ENCODE measurements around the gene MAD1L1. TPM values are rescaled to one million over a fixed set of nuclear protein-coding genes. Genes with fewer than 3 reads are reported as not detected.

MAD1L1 gene
- total RNA-seq, 1 donor from 2014 or later = 59.6 TPM

- Histone ChIP-seq H3K4me3 (no peak overlapping the region), H3K27ac (no peak overlapping the region), H3K36me3 (peaks cover 5 to 11% of the 10 kb centered on the region in 2 donors), H3K4me1 (no peaks in the 10 kb centered on the region), H3K9me3 (no peaks in the 10 kb centered on the region), H3K27me3 (no peaks in the 10 kb centered on the region)
- TF ChIP-seq, protein P1, sequence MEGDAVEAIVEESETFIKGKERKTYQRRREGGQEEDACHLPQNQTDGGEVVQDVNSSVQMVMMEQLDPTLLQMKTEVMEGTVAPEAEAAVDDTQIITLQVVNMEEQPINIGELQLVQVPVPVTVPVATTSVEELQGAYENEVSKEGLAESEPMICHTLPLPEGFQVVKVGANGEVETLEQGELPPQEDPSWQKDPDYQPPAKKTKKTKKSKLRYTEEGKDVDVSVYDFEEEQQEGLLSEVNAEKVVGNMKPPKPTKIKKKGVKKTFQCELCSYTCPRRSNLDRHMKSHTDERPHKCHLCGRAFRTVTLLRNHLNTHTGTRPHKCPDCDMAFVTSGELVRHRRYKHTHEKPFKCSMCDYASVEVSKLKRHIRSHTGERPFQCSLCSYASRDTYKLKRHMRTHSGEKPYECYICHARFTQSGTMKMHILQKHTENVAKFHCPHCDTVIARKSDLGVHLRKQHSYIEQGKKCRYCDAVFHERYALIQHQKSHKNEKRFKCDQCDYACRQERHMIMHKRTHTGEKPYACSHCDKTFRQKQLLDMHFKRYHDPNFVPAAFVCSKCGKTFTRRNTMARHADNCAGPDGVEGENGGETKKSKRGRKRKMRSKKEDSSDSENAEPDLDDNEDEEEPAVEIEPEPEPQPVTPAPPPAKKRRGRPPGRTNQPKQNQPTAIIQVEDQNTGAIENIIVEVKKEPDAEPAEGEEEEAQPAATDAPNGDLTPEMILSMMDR (IDR thresholded peaks at IDR 0.05) = no peak
- no peak for DNase-seq (ENCODE audit: low spot score in 2 of 2)
- intact Hi-C loops (cut with DNase I) = no loop called here
Observed at GRCh38 chr7:1889556-1890181, 343.1 kb downstream of the MAD1L1 start.

DNA sequence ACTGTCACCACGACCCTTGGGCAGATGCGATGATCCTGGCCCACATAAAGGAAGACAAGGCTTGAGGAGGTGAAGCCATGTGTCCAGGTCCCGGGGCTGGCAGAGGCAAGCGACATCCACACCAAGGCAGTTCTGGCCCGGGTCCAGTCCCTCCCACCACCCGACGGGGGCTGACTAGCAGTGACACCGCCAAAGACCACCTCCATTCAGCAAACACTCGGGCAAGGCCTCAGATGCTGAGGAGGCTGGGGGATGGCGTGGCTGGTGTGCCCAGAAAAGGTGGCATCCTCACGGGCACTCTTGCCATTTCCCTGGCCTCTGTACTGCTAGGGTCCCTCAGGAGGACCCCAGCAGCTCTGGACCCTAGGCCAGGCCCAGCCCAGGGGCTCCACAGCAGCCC, 343.7 kb downstream of the MAD1L1 start:
- no peak for DNase-seq (ENCODE audit: low spot score in 2 of 2)
- TF ChIP-seq, protein P1 (IDR thresholded peaks at IDR 0.05) = no peak
- no peaks in the 10 kb centered on the region for H3K27me3 ChIP-seq
- intact Hi-C loops (cut with DNase I) = no loop called here
- H3K36me3 ChIP-seq = peaks cover 5 to 11% of the 10 kb centered on the region in 2 donors
- H3K27ac ChIP-seq = no peak overlapping the region
- no peaks in the 10 kb centered on the region for H3K9me3 ChIP-seq
- no peaks in the 10 kb centered on the region for H3K4me1 ChIP-seq
- H3K4me3 ChIP-seq = no peak overlapping the region

DNA sequence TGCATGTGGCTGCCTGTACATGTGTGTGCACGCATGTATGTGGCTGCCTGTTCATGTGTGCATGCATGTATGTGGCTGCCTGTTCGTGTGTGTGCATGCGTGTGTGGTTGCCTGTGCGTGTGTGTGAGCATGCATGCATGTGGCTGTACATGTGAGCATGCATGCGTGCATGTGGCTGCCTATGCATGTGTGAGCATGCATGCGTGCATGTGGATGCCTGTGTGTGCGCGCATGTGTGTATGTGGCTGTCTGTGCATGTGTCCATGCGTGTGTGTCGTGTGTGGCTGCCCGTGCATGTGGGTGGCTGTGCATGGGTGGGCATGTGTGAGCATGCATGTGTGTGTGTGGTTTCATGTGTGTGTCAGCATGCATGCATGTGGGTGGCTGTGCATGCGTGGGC, 344.3 kb downstream of the MAD1L1 start:
- no peak for DNase-seq (ENCODE audit: low spot score in 2 of 2)
- Histone ChIP-seq H3K9me3 (no peaks in the 10 kb centered on the region), H3K4me3 (no peak overlapping the region), H3K27me3 (no peaks in the 10 kb centered on the region), H3K36me3 (peaks cover 5 to 11% of the 10 kb centered on the region in 2 donors), H3K27ac (no peak overlapping the region), H3K4me1 (no peaks in the 10 kb centered on the region)
- TF ChIP-seq, protein P1 (IDR thresholded peaks at IDR 0.05) = no peak
- intact Hi-C loops (cut with DNase I) = no loop called here

GRCh38 chr7:1887251-1887650, 345.5 kb downstream of the MAD1L1 start:
- Histone ChIP-seq H3K4me1 (no peaks in the 10 kb centered on the region), H3K27me3 (no peaks in the 10 kb centered on the region), H3K9me3 (no peaks in the 10 kb centered on the region), H3K4me3 (no peak overlapping the region), H3K27ac (no peak overlapping the region), H3K36me3 (peaks cover 5 to 11% of the 10 kb centered on the region in 2 donors)
- no peak for DNase-seq (ENCODE audit: low spot score in 2 of 2)
- TF ChIP-seq, protein P1 (IDR thresholded peaks at IDR 0.05) = no peak
- intact Hi-C loops (cut with DNase I) = no loop called here

DNA sequence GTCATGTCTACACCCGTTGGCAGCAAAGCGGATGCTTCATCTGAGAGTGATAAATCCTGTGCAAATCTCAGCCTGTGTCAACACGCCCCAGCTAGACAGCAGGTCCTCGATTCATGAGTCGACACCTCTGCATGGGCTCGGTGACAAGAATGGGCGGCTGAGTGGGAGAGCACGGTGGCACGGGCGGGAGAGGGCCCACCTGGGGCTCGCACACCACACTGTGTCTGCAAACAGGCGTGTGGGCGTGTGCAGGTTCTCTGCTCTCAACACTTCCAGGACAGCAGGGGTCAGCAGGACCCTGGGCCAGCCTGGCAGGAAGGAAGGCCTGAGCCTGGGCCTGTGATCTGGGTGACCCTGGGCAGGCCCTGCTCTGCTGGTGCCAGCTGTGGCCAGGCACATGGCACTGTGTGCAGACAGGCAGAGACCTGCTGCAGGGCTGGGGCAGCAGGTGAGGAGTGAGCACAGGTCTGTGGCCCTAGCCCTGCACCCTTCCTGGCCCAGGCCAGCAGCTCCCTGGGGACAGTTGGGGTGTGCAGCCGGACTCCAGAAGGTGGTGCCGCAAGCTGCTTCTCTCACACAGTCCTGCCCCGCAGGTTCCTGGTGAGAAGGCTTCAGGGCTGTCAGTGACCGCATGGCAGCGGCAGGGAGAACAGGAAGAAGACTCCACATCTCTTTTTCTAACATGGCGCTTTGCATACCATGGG, 346.2 kb downstream of the MAD1L1 start:
- Histone ChIP-seq H3K4me1 (no peaks in the 10 kb centered on the region), H3K27ac (no peak overlapping the region), H3K9me3 (no peaks in the 10 kb centered on the region), H3K36me3 (peaks cover 5 to 11% of the 10 kb centered on the region in 2 donors), H3K27me3 (no peaks in the 10 kb centered on the region), H3K4me3 (no peak overlapping the region)
- DNase-seq (ENCODE audit: low spot score in 2 of 2) = no peak
- intact Hi-C loops (cut with DNase I) = no loop called here
- TF ChIP-seq, protein P1 (IDR thresholded peaks at IDR 0.05) = no peak

All from ascending aorta (tissue), 2 donors.